Coronary artery (tissue), 2 donors: ENCODE results near the gene PNPLA5.

ENCODE experiments used
- DNase-seq: peaks from one replicate; pipeline ENCODE4 v3.0.0-alpha.2; 2017; ENCODE audit warnings: low spot score
- H3K27ac ChIP-seq, 2 donors: fragments of 200-600 bp; sonication (generic); one replicate each; pipeline ENCODE4 v1.5.1; 2016 to 2019
- H3K4me3 ChIP-seq: fragments of 200-600 bp; sonication (generic); 2 replicates; pipeline ENCODE4 v1.5.1; 2016; ENCODE audit warnings: mild to moderate bottlenecking, moderate library complexity
- TF ChIP-seq, protein P1 (sequence below): fragments of 200-600 bp; sonication (generic); IDR thresholded peaks from one replicate; pipeline ENCODE4 v1.5.1; 2019; ENCODE audit warnings: antibody characterized with exemption

Gene PNPLA5

GRCh38 chr22:43892183-43892894, 526 bp upstream of the PNPLA5 start:
- no peak for DNase-seq
- Histone ChIP-seq H3K27ac (no peak overlapping the region), H3K4me3 (no peak overlapping the region)
- TF ChIP-seq, protein P1, sequence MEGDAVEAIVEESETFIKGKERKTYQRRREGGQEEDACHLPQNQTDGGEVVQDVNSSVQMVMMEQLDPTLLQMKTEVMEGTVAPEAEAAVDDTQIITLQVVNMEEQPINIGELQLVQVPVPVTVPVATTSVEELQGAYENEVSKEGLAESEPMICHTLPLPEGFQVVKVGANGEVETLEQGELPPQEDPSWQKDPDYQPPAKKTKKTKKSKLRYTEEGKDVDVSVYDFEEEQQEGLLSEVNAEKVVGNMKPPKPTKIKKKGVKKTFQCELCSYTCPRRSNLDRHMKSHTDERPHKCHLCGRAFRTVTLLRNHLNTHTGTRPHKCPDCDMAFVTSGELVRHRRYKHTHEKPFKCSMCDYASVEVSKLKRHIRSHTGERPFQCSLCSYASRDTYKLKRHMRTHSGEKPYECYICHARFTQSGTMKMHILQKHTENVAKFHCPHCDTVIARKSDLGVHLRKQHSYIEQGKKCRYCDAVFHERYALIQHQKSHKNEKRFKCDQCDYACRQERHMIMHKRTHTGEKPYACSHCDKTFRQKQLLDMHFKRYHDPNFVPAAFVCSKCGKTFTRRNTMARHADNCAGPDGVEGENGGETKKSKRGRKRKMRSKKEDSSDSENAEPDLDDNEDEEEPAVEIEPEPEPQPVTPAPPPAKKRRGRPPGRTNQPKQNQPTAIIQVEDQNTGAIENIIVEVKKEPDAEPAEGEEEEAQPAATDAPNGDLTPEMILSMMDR, result no peak

GRCh38 chr22:43890901-43891331, 897 bp downstream of the PNPLA5 start:
- DNase-seq, result no peak
- H3K27ac ChIP-seq, result no peak overlapping the region
- no peak overlapping the region for H3K4me3 ChIP-seq
- TF ChIP-seq, protein P1, result no peak

DNA sequence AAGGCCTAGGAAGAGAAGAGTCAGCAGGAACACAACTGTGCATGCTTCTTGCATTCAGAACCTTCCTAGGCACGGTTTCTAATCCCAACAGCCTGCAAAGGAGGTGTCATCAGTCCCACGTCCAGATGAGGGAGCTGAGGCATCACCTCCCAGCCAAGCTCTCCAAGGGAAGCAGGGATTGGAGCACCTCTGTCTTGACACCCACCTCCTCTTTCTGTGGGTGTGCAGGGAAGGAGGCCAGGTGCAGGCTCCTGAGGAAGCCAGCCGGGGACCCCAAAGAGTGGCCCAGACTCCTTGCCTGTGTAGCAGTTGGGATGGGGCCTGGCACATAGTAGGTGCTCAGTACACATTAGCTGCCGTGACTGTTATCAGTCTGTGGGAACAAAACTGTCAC, 2.0 kb downstream of the PNPLA5 start:
- DNase-seq, result no peak
- Histone ChIP-seq H3K4me3 (no peak overlapping the region), H3K27ac (no peak overlapping the region)
- TF ChIP-seq, protein P1, result no peak

DNA sequence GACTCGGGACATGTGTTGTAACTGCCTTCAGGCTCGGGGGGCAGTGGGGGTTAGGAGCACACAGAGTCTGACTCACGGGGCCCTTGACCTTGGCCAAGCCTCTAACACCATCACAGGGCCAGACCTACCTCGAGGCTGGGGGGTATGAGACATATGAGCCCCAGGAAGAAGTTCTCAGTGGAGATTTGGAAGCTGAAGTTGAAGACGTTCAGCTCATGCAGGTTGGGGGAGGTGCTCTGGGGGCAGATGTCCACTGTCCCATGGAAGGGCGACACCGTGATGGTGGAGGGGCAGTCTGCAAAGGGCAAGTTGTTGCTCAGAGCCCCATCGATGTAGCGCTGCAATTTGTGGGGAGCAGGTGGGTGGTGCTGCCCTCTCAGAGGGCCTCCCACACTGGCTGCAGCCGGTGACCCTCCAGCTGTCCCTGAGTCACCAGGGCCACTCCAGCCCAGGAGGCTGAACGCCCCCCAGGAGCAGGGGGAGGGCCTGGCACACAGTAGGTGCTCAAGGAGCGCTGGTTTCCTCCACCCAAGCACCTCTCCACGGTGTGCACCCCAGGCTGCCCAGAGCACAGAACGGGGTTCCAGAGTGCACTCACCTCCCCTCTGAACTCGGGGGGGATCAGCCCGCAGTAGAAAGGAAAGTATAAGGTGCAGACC, 2.5 kb downstream of the PNPLA5 start:
- DNase-seq, result no peak
- no peak overlapping the region for H3K27ac ChIP-seq
- H3K4me3 ChIP-seq, result no peak overlapping the region
- TF ChIP-seq, protein P1, result no peak

GRCh38 chr22:43888740-43889139, 3.1 kb downstream of the PNPLA5 start:
- H3K4me3 ChIP-seq, result no peak overlapping the region
- DNase-seq, result no peak
- TF ChIP-seq, protein P1, result no peak
- H3K27ac ChIP-seq, result no peak overlapping the region

DNA sequence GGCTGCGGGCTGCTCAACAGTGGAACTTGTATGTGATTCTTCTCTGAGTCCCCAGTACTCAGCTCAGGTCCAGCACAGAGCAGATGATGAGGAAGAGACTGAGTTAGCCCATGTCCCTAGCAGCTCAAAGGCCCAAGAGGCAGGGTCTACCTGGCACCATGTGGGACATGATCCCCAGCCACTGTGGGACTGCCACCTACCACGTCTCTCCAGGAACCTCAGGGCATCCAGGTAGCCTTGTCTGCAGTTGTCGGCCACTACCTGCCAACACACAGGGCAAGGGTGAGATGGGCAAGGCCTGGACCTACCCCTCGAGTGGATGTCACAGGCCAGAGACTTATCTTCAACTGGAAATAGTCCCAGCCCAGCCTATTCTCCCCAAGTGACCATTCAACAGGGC, 4.4 kb downstream of the PNPLA5 start:
- no peak overlapping the region for H3K4me3 ChIP-seq
- no peak overlapping the region for H3K27ac ChIP-seq
- TF ChIP-seq, protein P1, result no peak
- DNase-seq, result no peak

DNA sequence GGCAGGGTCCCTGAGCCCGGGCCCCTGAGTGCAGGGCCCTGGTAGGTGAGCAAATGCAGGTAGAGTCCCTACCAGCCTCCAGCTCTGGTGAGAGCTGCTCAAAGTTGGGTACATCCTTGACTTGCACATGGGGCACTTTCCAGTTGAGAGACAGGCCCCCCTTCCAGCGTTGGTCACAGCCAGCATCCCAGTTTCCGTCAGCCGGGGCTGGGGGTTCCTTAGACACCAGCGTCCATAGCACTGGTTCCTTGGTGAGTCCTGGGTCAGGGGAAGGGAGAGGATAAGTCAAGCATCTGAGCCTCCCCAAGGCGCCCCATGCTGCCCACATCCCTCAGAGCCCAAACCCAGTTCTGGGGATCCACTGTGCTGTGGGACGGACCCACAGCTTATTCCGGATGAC, 5.6 kb downstream of the PNPLA5 start:
- TF ChIP-seq, protein P1, result no peak
- Histone ChIP-seq H3K4me3 (no peak overlapping the region), H3K27ac (no peak overlapping the region)
- DNase-seq, result no peak
